Neural progenitor cell (in vitro differentiated cells): Measurements from ENCODE around the gene AUTS2. TPM values are rescaled to one million over a fixed set of nuclear protein-coding genes. Genes with fewer than 3 reads are reported as not detected.
A peak's percentile ranks its signal among the peaks of the same experiment; 100 is the strongest.

Experiments
- DNase-seq: peaks from one replicate; pipeline ENCODE4 v3.0.0-alpha.2; 2016; ENCODE audit warnings: low spot score
- H2AFZ ChIP-seq: fragments of 200-600 bp; sonication (generic); replicated peaks from 2 replicates; pipeline ENCODE4 v1.6.1; 2016; ENCODE audit warnings: antibody characterized with exemption
- H3F3A ChIP-seq: fragments of 200-600 bp; sonication (generic); 2 replicates; pipeline ENCODE4 v1.6.1; 2016; ENCODE audit warnings: antibody characterized with exemption, low read depth
- H3K27ac ChIP-seq: fragments of 200-600 bp; sonication (generic); 2 replicates; pipeline ENCODE4 v1.5.1; 2016; ENCODE audit warnings: mild to moderate bottlenecking
- H3K27me3 ChIP-seq: fragments of 200-600 bp; sonication (generic); 2 replicates; pipeline ENCODE4 v1.6.1; 2016; ENCODE audit warnings: mild to moderate bottlenecking, moderate library complexity
- H3K36me3 ChIP-seq: fragments of 200-600 bp; sonication (generic); 2 replicates; pipeline ENCODE4 v1.5.1; 2016
- H3K4me1 ChIP-seq: fragments of 200-600 bp; sonication (generic); 2 replicates; pipeline ENCODE4 v1.6.1; 2016; ENCODE audit warnings: mixed run types
- H3K4me2 ChIP-seq: fragments of 200-600 bp; sonication (generic); 2 replicates; pipeline ENCODE4 v1.6.1; 2016
- H3K4me3 ChIP-seq: fragments of 200-600 bp; sonication (generic); 2 replicates; pipeline ENCODE4 v1.5.1; 2016
- H3K79me2 ChIP-seq: fragments of 200-600 bp; sonication (generic); 2 replicates; pipeline ENCODE4 v1.6.1; 2016; ENCODE audit warnings: low read depth
- H3K9ac ChIP-seq: fragments of 200-600 bp; sonication (generic); 2 replicates; pipeline ENCODE4 v1.6.1; 2016
- H3K9me3 ChIP-seq: fragments of 200-600 bp; sonication (generic); 2 replicates; pipeline ENCODE4 v1.5.1; 2016; ENCODE audit warnings: low read depth
- H4K20me1 ChIP-seq: fragments of 200-600 bp; sonication (generic); 2 replicates; pipeline ENCODE4 v1.6.1; 2016; ENCODE audit warnings: low read depth
- H3K27ac Mint-ChIP-seq: 3 replicates; pipeline ENCODE4 v1.8.0; 2021; ENCODE audit warnings: mixed read lengths
- H3K27me3 Mint-ChIP-seq: 2 replicates; pipeline ENCODE4 v1.8.0; 2022; ENCODE audit warnings: low read depth, mild to moderate bottlenecking, inconsistent platforms, moderate library complexity, mixed read lengths; ENCODE audit not compliant: insufficient read depth
- H3K36me3 Mint-ChIP-seq: 3 replicates; pipeline ENCODE4 v1.8.0; 2021; ENCODE audit warnings: mixed read lengths
- H3K4me1 Mint-ChIP-seq: 3 replicates; pipeline ENCODE4 v1.8.0; 2021; ENCODE audit warnings: mixed read lengths
- H3K4me3 Mint-ChIP-seq: 3 replicates; pipeline ENCODE4 v1.8.0; 2021; ENCODE audit warnings: mild to moderate bottlenecking, moderate library complexity, mixed read lengths
- H3K9me3 Mint-ChIP-seq: 3 replicates; pipeline ENCODE4 v1.8.0; 2020; ENCODE audit warnings: mixed read lengths
- CTCF ChIP-seq: fragments of 200-600 bp; sonication (generic); IDR thresholded peaks from 2 replicates; pipeline ENCODE4 v1.5.1; 2017; ENCODE audit warnings: antibody characterized with exemption, mild to moderate bottlenecking
- EZH2 ChIP-seq: fragments of 200-600 bp; sonication (generic); IDR thresholded peaks from 2 replicates; pipeline ENCODE4 v1.6.1; 2017; ENCODE audit warnings: antibody characterized with exemption, mild to moderate bottlenecking, moderate library complexity
- EZH2phosphoT487 ChIP-seq: fragments of 200-600 bp; sonication (generic); IDR thresholded peaks from 2 replicates; pipeline ENCODE4 v1.6.1; 2017; ENCODE audit warnings: antibody characterized with exemption
- total RNA-seq: library from RNA; depleted of rRNA; stranded (reverse); fragments of >200 nt; gene quantifications from 2 replicates; pipeline ENCODE4 v1.2.3, GENCODE V29; 2015; ENCODE audit warnings: low replicate concordance

AUTS2 gene
- total RNA-seq, 1 donor from 2014 or later: 50.0 TPM

GRCh38 chr7:70098905-70099672 lies 500.8 kb downstream of the AUTS2 start:
- H3K4me2 ChIP-seq: no peak overlapping the region
- no peak for TF ChIP-seq EZH2phosphoT487
- no peak for TF ChIP-seq CTCF
- no peak for TF ChIP-seq EZH2
- H3K27me3 Mint-ChIP-seq: no peaks in the 10 kb centered on the region

GRCh38 chr7:70104243-70104642 lies 506.0 kb downstream of the AUTS2 start:
- Histone ChIP-seq H3K27ac (no peak overlapping the region), H3K9me3 (no peaks in the 10 kb centered on the region), H3K9ac (no peak overlapping the region), H3K4me2 (no peak overlapping the region), H3K36me3 (no peaks in the 10 kb centered on the region), H2AFZ (no peak overlapping the region), H3K4me1 (peaks cover 3% of the 10 kb centered on the region), H3K27me3 (no peaks in the 10 kb centered on the region), H3K4me3 (no peak overlapping the region), H4K20me1 (no peaks in the 10 kb centered on the region), H3F3A (no peaks in the 10 kb centered on the region), H3K79me2 (no peaks in the 10 kb centered on the region)
- no peak for DNase-seq
- Mint-ChIP-seq H3K4me1 (peaks cover 9% of the 10 kb centered on the region), H3K27ac (no peak overlapping the region), H3K36me3 (no peaks in the 10 kb centered on the region), H3K9me3 (no peaks in the 10 kb centered on the region), H3K4me3 (no peak overlapping the region), H3K27me3 (no peaks in the 10 kb centered on the region)
- no peak for TF ChIP-seq EZH2phosphoT487
- TF ChIP-seq EZH2: no peak

More at GRCh38 chr7:70098905-70099672, 500.8 kb downstream of the AUTS2 start:
- H3K27me3 ChIP-seq: no peaks in the 10 kb centered on the region
- peaks cover 18% of the 10 kb centered on the region for H3K4me1 ChIP-seq
- H3K4me3 ChIP-seq: no peak overlapping the region
- DNase-seq: no peak
- Mint-ChIP-seq H3K27ac (peak overlapping the region; percentile 10), H3K9me3 (no peaks in the 10 kb centered on the region), H3K4me1 (peaks cover 40% of the 10 kb centered on the region), H3K4me3 (no peak overlapping the region), H3K36me3 (no peaks in the 10 kb centered on the region)
- no peak overlapping the region for H2AFZ ChIP-seq
- H4K20me1 ChIP-seq: peaks cover 3% of the 10 kb centered on the region
- H3K36me3 ChIP-seq: no peaks in the 10 kb centered on the region
- H3K79me2 ChIP-seq: no peaks in the 10 kb centered on the region
- H3K27ac ChIP-seq: no peak overlapping the region
- no peaks in the 10 kb centered on the region for H3F3A ChIP-seq
- H3K9me3 ChIP-seq: no peaks in the 10 kb centered on the region
- no peak overlapping the region for H3K9ac ChIP-seq

GRCh38 chr7:70113078-70113477 lies 514.8 kb downstream of the AUTS2 start:
- Mint-ChIP-seq H3K36me3 (peaks cover 4% of the 10 kb centered on the region), H3K27ac (no peak overlapping the region), H3K4me3 (no peak overlapping the region), H3K9me3 (no peaks in the 10 kb centered on the region), H3K4me1 (peaks cover 16% of the 10 kb centered on the region), H3K27me3 (no peaks in the 10 kb centered on the region)
- no peak for DNase-seq
- Histone ChIP-seq H3K4me3 (no peak overlapping the region), H4K20me1 (no peaks in the 10 kb centered on the region), H3K4me1 (peaks cover 10% of the 10 kb centered on the region), H3K9ac (no peak overlapping the region), H3K36me3 (no peaks in the 10 kb centered on the region), H3F3A (peaks cover 3% of the 10 kb centered on the region), H3K27ac (no peak overlapping the region), H3K79me2 (no peaks in the 10 kb centered on the region), H2AFZ (no peak overlapping the region), H3K4me2 (no peak overlapping the region), H3K9me3 (no peaks in the 10 kb centered on the region), H3K27me3 (no peaks in the 10 kb centered on the region)
- no peak for TF ChIP-seq EZH2
- TF ChIP-seq EZH2phosphoT487: no peak
- no peak for TF ChIP-seq CTCF

- no peak for TF ChIP-seq EZH2phosphoT487
- TF ChIP-seq EZH2: no peak
- no peak for TF ChIP-seq CTCF
- Mint-ChIP-seq H3K27ac (no peak overlapping the region), H3K36me3 (peaks cover 6% of the 10 kb centered on the region), H3K27me3 (no peaks in the 10 kb centered on the region), H3K4me3 (no peak overlapping the region), H3K4me1 (peaks cover 16% of the 10 kb centered on the region), H3K9me3 (no peaks in the 10 kb centered on the region)
- H3K27me3 ChIP-seq: no peaks in the 10 kb centered on the region
- no peak overlapping the region for H2AFZ ChIP-seq
- no peak overlapping the region for H3K4me2 ChIP-seq
- H4K20me1 ChIP-seq: no peaks in the 10 kb centered on the region
- no peak overlapping the region for H3K4me3 ChIP-seq
- peaks cover 3% of the 10 kb centered on the region for H3F3A ChIP-seq
- H3K27ac ChIP-seq: no peak overlapping the region
- no peaks in the 10 kb centered on the region for H3K36me3 ChIP-seq
- no peaks in the 10 kb centered on the region for H3K9me3 ChIP-seq
- DNase-seq: no peak
- H3K4me1 ChIP-seq: peaks cover 10% of the 10 kb centered on the region
- H3K9ac ChIP-seq: no peak overlapping the region
- H3K79me2 ChIP-seq: no peaks in the 10 kb centered on the region
Measured at GRCh38 chr7:70113536-70113935, 515.3 kb downstream of the AUTS2 start.
